ENCODE measurements around the gene ZEB1.
"Not testable (repeated sequence)": the region's sequence is repeated elsewhere in the genome, so short reads cannot be mapped to it uniquely, and the experiment has no call there.

The ZEB1 gene

DNA sequence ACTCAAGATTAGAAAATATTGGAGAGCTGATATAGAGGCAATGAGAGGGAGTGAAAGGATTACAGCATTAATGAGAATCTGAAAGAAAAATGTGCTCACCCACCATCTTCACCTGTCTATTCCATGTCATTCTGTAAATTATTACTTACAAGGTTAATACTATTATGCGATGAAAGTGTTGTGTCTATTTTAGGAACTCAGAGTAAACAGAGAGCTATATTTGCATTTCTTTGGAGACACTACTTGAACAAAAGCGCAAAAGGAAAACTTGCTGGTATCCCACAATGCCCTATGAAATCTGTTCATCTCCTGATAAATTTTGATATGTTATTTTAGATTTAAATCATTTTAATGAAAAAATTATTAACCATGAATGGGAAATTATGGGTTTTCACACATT, 196.1 kb downstream of the ZEB1 start:
- no peak for DNase-seq

DNA sequence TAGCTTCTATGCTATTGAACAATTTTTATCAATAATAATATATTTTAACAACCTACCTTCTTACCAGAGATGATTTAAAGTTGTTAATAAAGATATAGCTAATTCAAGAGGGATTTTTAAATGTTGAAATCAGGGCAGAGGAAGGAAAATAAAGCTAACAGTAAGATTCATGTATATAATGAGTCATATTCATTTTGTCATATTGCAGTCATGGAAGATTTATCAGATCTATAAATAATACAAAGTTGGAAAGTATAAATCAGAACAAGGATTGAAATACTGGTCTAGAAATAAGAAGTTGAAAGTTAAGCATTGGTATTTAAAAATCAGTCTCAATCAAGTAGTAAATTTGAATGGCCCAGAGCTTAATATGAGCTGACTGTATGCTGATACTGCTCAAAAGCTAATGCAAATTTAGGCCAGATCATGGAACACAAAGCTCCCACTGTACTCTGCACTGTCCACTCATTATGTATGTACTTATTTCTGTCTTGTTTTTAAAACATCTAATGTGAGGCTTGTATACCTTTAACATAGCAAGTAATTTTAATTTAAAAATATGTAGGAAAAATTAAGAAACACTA, 196.9 kb downstream of the ZEB1 start:
- no peak for DNase-seq

- DNase-seq = no peak
These were observed 202.2 kb downstream of the ZEB1 start for GRCh38 chr10:31520986-31521831.

DNA sequence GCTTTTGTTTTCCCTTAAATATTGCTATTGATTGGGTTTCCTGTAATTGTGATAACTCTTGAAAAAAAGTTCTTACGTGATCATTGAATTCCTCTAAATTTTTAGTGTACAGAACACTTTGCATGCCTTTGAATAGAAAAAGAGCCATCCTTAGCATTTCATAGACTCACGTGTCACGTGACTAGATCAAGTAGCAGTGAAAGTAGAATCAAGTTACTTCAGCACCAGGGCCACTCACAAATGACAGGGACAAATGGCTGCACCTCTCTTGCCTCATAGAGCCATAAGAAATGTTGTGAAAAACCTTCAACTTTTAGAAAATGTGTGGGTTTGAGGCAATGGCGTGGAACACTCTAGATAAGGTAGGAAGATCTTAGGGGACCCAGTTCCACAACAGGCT, 203.8 kb downstream of the ZEB1 start:
- no peak for DNase-seq

- no peak for DNase-seq
These were observed 205.4 kb downstream of the ZEB1 start for GRCh38 chr10:31524460-31524859.

DNA sequence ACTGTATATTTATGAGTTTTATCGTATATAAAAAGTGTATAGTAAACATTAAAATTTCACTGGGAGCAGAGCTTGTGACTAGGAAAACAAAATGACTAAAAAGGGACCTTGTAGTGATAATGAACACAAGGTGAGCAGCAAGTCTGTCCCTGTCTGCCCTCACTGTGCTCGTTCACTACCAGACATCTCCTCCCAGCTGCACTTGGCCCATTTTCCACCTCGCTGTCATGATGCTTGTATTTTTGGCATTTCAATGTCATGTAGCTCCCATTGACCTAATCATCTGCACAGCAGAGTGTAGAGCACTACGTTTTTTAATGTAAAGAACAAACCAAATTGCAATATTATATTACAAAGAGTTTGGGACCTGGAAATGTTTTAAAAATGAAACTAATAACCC, 207.2 kb downstream of the ZEB1 start:
- no peak for DNase-seq

- DNase-seq = no peak
These were observed 207.7 kb downstream of the ZEB1 start for GRCh38 chr10:31526681-31527080.

- no peak for DNase-seq
These were observed 209.8 kb downstream of the ZEB1 start for GRCh38 chr10:31528831-31529230.

DNA sequence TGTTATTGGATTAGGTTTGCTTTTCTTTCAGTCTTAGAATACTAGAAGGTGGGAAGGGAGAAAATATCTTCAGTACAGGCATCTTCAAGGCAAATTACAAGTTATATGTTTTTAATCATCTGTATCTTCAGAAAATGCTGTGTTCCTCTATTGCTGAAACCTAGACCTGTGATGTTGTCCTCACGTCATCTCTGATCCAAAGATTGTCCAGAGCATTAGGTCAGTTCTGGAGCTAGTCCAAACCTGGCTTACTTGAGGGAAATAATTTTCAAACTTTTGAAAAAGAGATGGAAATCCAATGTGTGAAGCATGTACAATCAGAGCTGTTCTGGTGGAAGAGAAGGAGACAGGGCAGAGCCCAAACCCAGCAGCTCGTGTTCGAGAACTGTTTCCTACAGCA, 217.3 kb downstream of the ZEB1 start:
- no peak for DNase-seq

DNA sequence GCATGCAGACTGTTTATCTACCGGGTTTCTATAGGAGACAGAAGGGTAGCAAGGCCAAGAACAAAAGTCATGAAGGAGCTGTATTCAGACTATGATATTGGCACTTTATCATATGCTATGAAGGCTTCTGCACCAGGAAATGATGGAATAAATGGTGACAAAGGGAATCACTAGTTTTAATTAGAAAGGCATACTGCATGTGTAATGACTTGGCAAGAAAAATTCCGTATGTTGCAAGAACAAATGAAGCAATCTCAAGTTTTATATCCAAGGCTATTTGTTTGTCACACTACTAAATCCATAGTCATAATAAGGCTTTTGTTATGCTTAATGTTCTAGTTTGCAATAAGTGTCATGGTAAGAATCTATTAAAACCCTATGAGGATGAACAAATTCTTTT, 230.9 kb downstream of the ZEB1 start:
- no peak for DNase-seq

DNA sequence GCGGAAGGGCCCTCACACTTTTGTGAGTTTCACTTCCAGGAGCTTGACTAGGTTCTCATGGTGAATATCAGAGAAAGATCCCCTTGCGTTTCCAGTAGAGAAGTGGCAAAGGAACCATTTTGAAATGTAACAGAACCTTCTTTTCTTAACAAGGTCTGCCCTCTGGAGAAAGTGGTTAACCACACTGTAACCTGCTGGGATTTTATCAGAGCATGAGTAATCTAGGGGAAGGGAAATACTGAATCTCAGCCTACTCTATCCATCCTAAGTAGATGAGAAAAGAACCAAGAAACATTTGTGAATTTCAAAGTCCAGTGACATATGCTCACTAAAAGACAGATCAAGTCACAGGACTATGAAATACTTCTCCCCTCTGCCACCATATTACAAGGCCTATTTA, 235.5 kb downstream of the ZEB1 start:
- DNase-seq = no peak

DNA sequence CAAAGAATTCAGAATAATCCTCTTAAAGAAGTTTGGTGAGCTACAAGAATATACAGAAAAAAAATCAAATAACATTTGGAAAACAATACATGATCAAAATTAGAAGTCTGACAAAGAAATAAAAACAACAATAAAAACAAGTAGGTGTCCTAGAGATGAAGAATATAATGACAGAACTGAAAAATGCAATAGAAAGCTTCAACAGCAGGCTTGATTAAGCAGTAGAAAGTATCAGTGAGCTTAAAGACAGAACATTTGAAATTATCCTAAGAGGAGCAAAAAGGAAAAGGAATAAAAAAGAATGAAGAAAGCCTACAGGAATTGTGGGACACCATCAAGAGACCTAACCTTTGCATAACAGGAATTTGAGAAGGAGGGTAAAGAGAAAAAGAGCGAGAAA, 238.8 kb downstream of the ZEB1 start:
- DNase-seq = no peak

- not testable (repeated sequence) for DNase-seq
These were observed 249.3 kb downstream of the ZEB1 start for GRCh38 chr10:31568252-31568861.

DNA sequence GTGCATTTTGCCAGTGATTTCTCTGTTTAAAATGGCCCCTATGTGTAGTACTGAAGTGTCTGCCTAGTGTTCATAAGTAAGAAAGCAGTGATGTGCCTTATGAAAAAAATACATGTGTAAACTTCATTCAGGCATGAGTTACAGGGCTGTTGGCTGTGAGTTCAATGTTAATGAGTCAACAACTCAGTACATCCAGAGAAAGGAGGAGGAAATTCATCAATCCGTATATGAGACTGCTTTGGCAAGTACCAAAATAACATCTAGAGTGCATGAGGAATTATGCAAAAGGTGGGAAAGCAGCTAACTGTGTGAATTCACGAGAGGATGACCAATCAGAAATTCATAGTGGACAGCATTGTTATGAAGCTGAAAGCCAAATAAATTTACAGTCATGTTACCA, 255.6 kb downstream of the ZEB1 start:
- DNase-seq = no peak

- no peak for DNase-seq
These were observed 259.3 kb downstream of the ZEB1 start for GRCh38 chr10:31578181-31578852.

DNA sequence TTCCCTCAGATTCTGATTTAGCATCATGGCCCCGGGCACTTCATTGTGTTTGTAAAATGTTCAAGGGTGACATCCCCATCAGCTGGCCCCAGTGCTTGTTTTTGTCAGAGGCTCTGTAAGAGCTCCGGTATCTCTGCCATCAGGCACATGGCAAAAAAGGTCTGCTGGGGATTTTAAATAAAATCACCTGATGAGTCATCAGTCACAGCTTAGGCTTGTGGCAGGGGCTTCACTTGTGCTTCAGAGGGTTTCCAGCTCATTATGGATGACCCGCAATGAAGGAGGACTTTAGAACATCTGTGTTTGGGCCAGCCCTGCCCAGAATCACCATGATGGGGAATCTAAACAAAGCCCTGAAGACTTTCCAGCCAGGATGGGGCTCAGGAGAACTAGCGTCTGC, 259.9 kb downstream of the ZEB1 start:
- no peak for DNase-seq
